Esophagus (tissue), 2 donors: Measurements from ENCODE around the gene ACER3. TPM values are rescaled to one million over a fixed set of nuclear protein-coding genes. Genes with fewer than 3 reads are reported as not detected.

Source experiments
- H3K27ac ChIP-seq, 2 donors: one replicate each; pipeline ENCODE4 v1.5.1; 2013; ENCODE audit warnings: low read depth in 2 of 2, mild to moderate bottlenecking in 2 of 2, inconsistent platforms in 1 of 2, low read length in 1 of 2, moderate library complexity in 1 of 2
- H3K27me3 ChIP-seq, 2 donors: one replicate each; pipeline ENCODE4 v1.6.1; 2013; ENCODE audit warnings: low read length in 2 of 2, control low read depth in 1 of 2, mild to moderate bottlenecking in 1 of 2; ENCODE audit not compliant: insufficient read depth in 2 of 2, control insufficient read depth in 1 of 2
- H3K36me3 ChIP-seq, 2 donors: one replicate each; pipeline ENCODE4 v1.6.1; 2013; ENCODE audit warnings: low read length in 1 of 2; ENCODE audit not compliant: control insufficient read depth in 2 of 2, insufficient read depth in 2 of 2
- H3K4me1 ChIP-seq, 2 donors: one replicate each; pipeline ENCODE4 v1.6.1; 2013; ENCODE audit warnings: low read length in 1 of 2; ENCODE audit not compliant: control insufficient read depth in 2 of 2, insufficient read depth in 2 of 2
- H3K4me3 ChIP-seq, 2 donors: one replicate each; pipeline ENCODE4 v1.5.1; 2013; ENCODE audit warnings: low read length in 2 of 2, mild to moderate bottlenecking in 2 of 2, low read depth in 1 of 2, moderate library complexity in 1 of 2
- H3K9me3 ChIP-seq, 2 donors: one replicate each; pipeline ENCODE4 v1.6.1; 2013; ENCODE audit warnings: mild to moderate bottlenecking in 2 of 2, low read depth in 1 of 2, low read length in 1 of 2, moderate library complexity in 1 of 2; ENCODE audit not compliant: control insufficient read depth in 2 of 2, insufficient read depth in 1 of 2
- WGBS, 2 donors: extraction: QIAGEN DNeasy Blood & Tissue Kit; methylation state at CpG; one replicate each; pipeline ENCODE4 v1.1.7; 2013; 5-methylcytosine and 5-hydroxymethylcytosine counted together
- polyA plus RNA-seq, 2 donors: library from polyadenylated mRNA; stranded (reverse); fragments of 200-250 nt; gene quantifications; one replicate each; pipeline ENCODE4 v1.2.3, GENCODE V29; 2013
- donor health status: healthy with polysubstance abuse.
- donor health status: Bipolar disorder and iron deficiency.

Gene ACER3
- polyA plus RNA-seq, 2 donors, result 7.2 to 8.2 TPM

DNA sequence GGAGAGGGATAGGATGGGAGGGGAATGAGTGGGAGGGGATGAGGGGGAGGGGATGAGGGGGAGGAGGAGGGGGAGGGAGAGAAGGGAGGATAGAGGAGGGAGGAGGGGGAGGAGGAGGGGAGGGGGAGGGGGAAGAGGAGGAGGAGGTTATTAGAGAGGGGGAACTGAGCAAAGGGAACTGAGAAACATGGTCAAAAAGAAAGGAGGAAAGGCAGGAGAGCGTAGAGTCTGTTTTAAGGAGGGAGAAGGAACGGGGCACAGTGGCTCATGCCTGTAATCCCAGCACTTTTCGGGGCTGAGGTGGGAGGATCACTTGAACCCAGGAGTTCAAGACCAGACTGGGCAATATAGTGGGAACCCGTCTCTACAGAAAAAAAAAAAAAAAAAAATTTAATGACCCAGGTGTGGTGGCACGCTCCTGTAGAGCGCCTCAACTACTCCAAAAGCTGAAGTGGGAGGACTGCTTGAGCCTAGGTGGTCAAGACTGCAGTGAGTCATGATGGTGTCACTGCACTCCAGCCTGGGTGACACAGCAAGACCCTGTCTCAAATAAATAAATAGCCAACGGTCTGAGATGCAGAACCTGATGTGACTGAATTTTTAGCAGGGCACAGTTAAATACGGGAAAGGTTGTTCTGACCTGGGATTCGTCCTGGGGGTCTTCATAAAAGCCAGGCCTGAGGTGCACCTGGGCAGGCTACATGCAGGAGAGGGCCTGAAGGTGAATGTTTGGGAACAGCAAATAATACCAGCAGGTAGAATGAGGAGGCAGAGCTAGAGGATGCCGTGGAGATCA, 177.5 kb downstream of the ACER3 start:
- peaks cover 0 to 10% of the 10 kb centered on the region in 2 donors for H3K4me1 ChIP-seq
- WGBS, 2 donors, result 80 to 85% methylated on average over 10 of the region's 10 CpGs
- H3K36me3 ChIP-seq, result peaks cover 0 to 4% of the 10 kb centered on the region in 2 donors
- H3K27ac ChIP-seq, result no peak overlapping the region
- H3K9me3 ChIP-seq, result peaks cover 0 to 11% of the 10 kb centered on the region in 2 donors
- peaks cover 0 to 8% of the 10 kb centered on the region in 2 donors for H3K27me3 ChIP-seq
- H3K4me3 ChIP-seq, result no peak overlapping the region

GRCh38 chr11:77038825-77039326, 178.2 kb downstream of the ACER3 start:
- Histone ChIP-seq H3K36me3 (peaks cover 0 to 4% of the 10 kb centered on the region in 2 donors), H3K4me3 (no peak overlapping the region), H3K27me3 (peaks cover 0 to 8% of the 10 kb centered on the region in 2 donors), H3K4me1 (peaks cover 0 to 10% of the 10 kb centered on the region in 2 donors), H3K9me3 (peaks cover 0 to 11% of the 10 kb centered on the region in 2 donors), H3K27ac (no peak overlapping the region)
- WGBS, 2 donors, result 75 to 79% methylated on average over 16 of the region's 16 CpGs

GRCh38 chr11:77039491-77040400, 179.0 kb downstream of the ACER3 start:
- Histone ChIP-seq H3K4me3 (peak overlapping the region; percentile 34), H3K27ac (no peak overlapping the region), H3K9me3 (peaks cover 0 to 11% of the 10 kb centered on the region in 2 donors), H3K4me1 (peaks cover 0 to 10% of the 10 kb centered on the region in 2 donors), H3K27me3 (peaks cover 0 to 8% of the 10 kb centered on the region in 2 donors), H3K36me3 (peaks cover 0 to 4% of the 10 kb centered on the region in 2 donors)
- 18 to 22% methylated on average over 97 to 109 of the region's 109 CpGs for WGBS, 2 donors

DNA sequence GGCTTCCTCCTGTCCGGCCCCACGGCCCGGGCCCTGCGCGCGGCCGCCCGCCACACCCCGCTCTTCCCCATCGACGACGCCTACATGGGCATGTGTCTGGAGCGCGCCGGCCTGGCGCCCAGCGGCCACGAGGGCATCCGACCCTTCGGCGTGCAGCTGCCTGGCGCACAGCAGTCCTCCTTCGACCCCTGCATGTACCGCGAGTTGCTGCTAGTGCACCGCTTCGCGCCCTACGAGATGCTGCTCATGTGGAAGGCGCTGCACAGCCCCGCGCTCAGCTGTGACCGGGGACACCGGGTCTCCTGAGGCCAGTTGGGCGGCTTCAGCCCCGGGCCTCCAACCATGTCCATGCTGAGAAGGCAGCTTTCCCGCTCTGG, 179.7 kb downstream of the ACER3 start:
- Histone ChIP-seq H3K36me3 (peaks cover 0 to 4% of the 10 kb centered on the region in 2 donors), H3K4me1 (peaks cover 0 to 10% of the 10 kb centered on the region in 2 donors), H3K27me3 (peaks cover 0 to 8% of the 10 kb centered on the region in 2 donors), H3K9me3 (peaks cover 0 to 11% of the 10 kb centered on the region in 2 donors), H3K27ac (no peak overlapping the region), H3K4me3 (no peak overlapping the region)
- WGBS, 2 donors, result 77 to 83% methylated on average over 30 to 37 of the region's 37 CpGs

- Histone ChIP-seq H3K27ac (no peak overlapping the region), H3K9me3 (peaks cover 0 to 11% of the 10 kb centered on the region in 2 donors), H3K36me3 (peaks cover 0 to 4% of the 10 kb centered on the region in 2 donors), H3K27me3 (peaks cover 0 to 8% of the 10 kb centered on the region in 2 donors), H3K4me1 (peaks cover 0 to 10% of the 10 kb centered on the region in 2 donors), H3K4me3 (no peak overlapping the region)
- WGBS, 2 donors, result 94 to 95% methylated on average over 13 of the region's 13 CpGs
Observed at GRCh38 chr11:77040889-77041288, 180.2 kb downstream of the ACER3 start.

- Histone ChIP-seq H3K4me1 (peaks cover 0 to 10% of the 10 kb centered on the region in 2 donors), H3K4me3 (no peak overlapping the region), H3K36me3 (peaks cover 0 to 4% of the 10 kb centered on the region in 2 donors), H3K9me3 (peaks cover 0 to 11% of the 10 kb centered on the region in 2 donors), H3K27ac (no peak overlapping the region), H3K27me3 (peaks cover 0 to 8% of the 10 kb centered on the region in 2 donors)
- WGBS, 2 donors, result 86 to 89% methylated on average over 13 of the region's 13 CpGs
Observed at GRCh38 chr11:77042111-77042726, 181.5 kb downstream of the ACER3 start.

DNA sequence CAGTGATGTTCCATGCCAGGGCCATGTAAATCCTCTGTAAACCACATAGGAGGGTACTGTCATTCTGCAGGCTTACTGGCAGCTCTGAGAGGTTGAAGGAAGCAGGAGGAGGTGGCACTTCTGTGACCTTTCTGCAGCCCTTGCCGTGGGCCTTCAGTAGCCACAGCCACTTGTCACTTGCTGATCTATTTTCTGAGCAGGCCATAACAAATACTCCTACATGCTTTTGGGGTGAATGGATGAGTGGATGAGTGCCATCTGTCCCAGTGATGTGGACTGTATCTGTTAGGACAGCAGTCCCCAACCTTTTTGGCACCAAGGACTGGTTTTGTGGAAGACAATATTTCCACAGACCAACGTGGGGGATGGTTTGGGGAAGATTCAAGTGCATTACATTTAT, 183.6 kb downstream of the ACER3 start:
- H3K4me3 ChIP-seq, result no peak overlapping the region
- H3K27me3 ChIP-seq, result peaks cover 0 to 3% of the 10 kb centered on the region in 2 donors
- peaks cover 0 to 7% of the 10 kb centered on the region in 2 donors for H3K4me1 ChIP-seq
- peaks cover 0 to 4% of the 10 kb centered on the region in 2 donors for H3K36me3 ChIP-seq
- WGBS, 2 donors, result 74 to 79% methylated on average over 2 of the region's 2 CpGs
- no peak overlapping the region for H3K27ac ChIP-seq
- H3K9me3 ChIP-seq, result peaks cover 0 to 8% of the 10 kb centered on the region in 2 donors

GRCh38 chr11:77044886-77045285, 184.2 kb downstream of the ACER3 start:
- Histone ChIP-seq H3K9me3 (peaks cover 0 to 6% of the 10 kb centered on the region in 2 donors), H3K27me3 (peaks cover 0 to 3% of the 10 kb centered on the region in 2 donors), H3K4me1 (peaks cover 0 to 3% of the 10 kb centered on the region in 2 donors), H3K4me3 (no peak overlapping the region), H3K27ac (no peak overlapping the region), H3K36me3 (peaks cover 0 to 4% of the 10 kb centered on the region in 2 donors)
- 96 to 97% methylated on average over 9 of the region's 9 CpGs for WGBS, 2 donors

DNA sequence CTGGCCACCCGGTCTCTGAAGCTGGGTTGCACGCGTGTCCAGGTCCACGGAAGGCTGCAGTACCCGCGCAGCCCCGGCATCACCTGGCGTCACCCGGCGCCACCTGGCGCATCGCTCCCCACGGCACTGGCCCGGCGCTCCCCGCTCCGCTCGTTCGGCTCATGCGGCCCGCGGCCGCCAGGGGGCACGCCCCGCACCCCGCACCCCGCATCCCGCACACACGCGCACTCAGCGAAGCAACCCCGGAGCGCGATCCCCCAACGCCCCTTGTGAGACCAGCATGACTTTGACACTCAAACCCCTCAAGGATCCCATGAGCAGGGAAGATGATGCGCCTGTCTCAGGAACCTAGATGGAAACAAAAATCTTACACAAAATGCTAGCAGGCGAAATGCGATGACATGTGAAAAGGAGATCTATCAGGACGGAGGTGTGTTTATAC, 185.4 kb downstream of the ACER3 start:
- H3K9me3 ChIP-seq, result no peaks in the 10 kb centered on the region
- H3K4me1 ChIP-seq, result no peaks in the 10 kb centered on the region
- peaks cover 0 to 4% of the 10 kb centered on the region in 2 donors for H3K36me3 ChIP-seq
- peak overlapping the region in 1 of 2 donors; percentile 16 for H3K4me3 ChIP-seq
- no peak overlapping the region for H3K27ac ChIP-seq
- 4 to 6% methylated on average over 38 to 39 of the region's 39 CpGs for WGBS, 2 donors
- no peaks in the 10 kb centered on the region for H3K27me3 ChIP-seq
